T1000 (cell line): ENCODE results near the gene HSP90AA1.
"Not testable (repeated sequence)": the region's sequence is repeated elsewhere in the genome, so short reads cannot be mapped to it uniquely, and the experiment has no call there.

Source experiments
- DNase-seq: peaks from one replicate; lab custom pipeline; 2025; ENCODE audit warnings: mixed read lengths; lab: John Stamatoyannopoulos, UW

The HSP90AA1 gene

GRCh38 chr14:102086972-102087761 lies at the start of gene HSP90AA1:
Gene HSP90AA1, minus strand, starts transcription at chr14:102087044. Its CDS starts 666 bp downstream, at chr14:102086378.
- peak; percentile 88 for DNase-seq

- not testable (repeated sequence) for DNase-seq
Observed at GRCh38 chr14:102135456-102135855, 48.6 kb upstream of the HSP90AA1 start.

- not testable (repeated sequence) for DNase-seq
Observed at GRCh38 chr14:102134719-102135118, 47.9 kb upstream of the HSP90AA1 start.

GRCh38 chr14:102134021-102134420 lies 47.2 kb upstream of the HSP90AA1 start:
- DNase-seq, result not testable (repeated sequence)

GRCh38 chr14:102131741-102132140 lies 44.9 kb upstream of the HSP90AA1 start:
- no peak for DNase-seq

- DNase-seq, result no peak
Observed at GRCh38 chr14:102126807-102127455, 40.1 kb upstream of the HSP90AA1 start.

GRCh38 chr14:102125546-102125945 lies 38.7 kb upstream of the HSP90AA1 start:
- no peak for DNase-seq

GRCh38 chr14:102124419-102124818 lies 37.6 kb upstream of the HSP90AA1 start:
- DNase-seq, result no peak

GRCh38 chr14:102121567-102121966 lies 34.7 kb upstream of the HSP90AA1 start:
- DNase-seq, result no peak

- no peak for DNase-seq
Observed at GRCh38 chr14:102120888-102121287, 34.0 kb upstream of the HSP90AA1 start.

GRCh38 chr14:102117852-102118251 lies 31.0 kb upstream of the HSP90AA1 start:
- no peak for DNase-seq

- no peak for DNase-seq
Observed at GRCh38 chr14:102116361-102117180, 29.7 kb upstream of the HSP90AA1 start.

GRCh38 chr14:102111101-102111500 lies 24.3 kb upstream of the HSP90AA1 start:
- DNase-seq, result no peak

GRCh38 chr14:102109332-102109731 lies 22.5 kb upstream of the HSP90AA1 start:
- DNase-seq, result not testable (repeated sequence)

GRCh38 chr14:102105369-102105768 lies 18.5 kb upstream of the HSP90AA1 start:
- DNase-seq, result no peak

- no peak for DNase-seq
Observed at GRCh38 chr14:102103062-102103695, 16.3 kb upstream of the HSP90AA1 start.

- DNase-seq, result no peak
Observed at GRCh38 chr14:102097441-102098135, 10.7 kb upstream of the HSP90AA1 start.

- DNase-seq, result peak; percentile 43
Observed at GRCh38 chr14:102096569-102097188, 9.8 kb upstream of the HSP90AA1 start.

- no peak for DNase-seq
Observed at GRCh38 chr14:102095871-102096568, 9.2 kb upstream of the HSP90AA1 start.

- DNase-seq, result no peak
Observed at GRCh38 chr14:102095231-102095870, 8.5 kb upstream of the HSP90AA1 start.
